ENCODE measurements around the gene EPS15.
"Not testable (repeated sequence)": the region's sequence is repeated elsewhere in the genome, so short reads cannot be mapped to it uniquely, and the experiment has no call there.

EPS15 gene

DNA sequence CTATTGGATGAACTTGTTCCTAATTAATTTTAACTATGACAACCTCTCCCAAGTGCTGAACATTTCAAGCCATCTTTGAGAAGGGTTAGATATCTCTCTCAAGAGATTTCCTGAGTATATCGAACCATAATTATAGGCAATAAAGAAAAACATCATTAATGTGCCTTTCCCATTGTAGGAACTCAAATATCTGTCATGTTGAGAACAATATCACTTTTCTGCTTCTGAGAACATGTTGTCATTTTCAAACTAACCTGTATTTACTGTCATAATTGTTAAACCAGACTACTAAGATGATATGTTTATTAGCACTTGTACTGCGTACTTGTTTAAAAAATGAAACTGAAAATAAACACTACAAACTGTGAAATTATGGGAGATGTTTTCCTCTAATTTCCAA, 4.3 kb downstream of the EPS15 start:
- DNase-seq = no peak

DNA sequence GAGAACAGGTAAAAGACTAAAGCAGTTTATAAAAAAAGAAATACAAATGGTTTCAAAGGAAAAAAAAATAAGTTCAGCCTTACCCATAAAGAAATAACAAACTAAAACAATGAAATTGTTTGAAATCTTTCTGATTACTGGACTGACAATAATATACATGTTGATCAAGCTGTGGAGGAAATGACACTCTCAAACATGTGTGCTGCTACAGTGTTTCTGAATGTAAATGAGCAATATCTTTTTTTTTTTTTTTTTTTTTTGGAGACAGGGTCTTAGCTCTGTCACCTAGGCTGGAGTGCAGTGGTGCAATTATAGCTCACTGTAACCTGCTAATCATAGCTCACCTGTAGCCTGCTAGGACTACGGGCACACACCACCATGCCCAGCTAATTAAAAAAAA, 6.5 kb downstream of the EPS15 start:
- no peak for DNase-seq

DNA sequence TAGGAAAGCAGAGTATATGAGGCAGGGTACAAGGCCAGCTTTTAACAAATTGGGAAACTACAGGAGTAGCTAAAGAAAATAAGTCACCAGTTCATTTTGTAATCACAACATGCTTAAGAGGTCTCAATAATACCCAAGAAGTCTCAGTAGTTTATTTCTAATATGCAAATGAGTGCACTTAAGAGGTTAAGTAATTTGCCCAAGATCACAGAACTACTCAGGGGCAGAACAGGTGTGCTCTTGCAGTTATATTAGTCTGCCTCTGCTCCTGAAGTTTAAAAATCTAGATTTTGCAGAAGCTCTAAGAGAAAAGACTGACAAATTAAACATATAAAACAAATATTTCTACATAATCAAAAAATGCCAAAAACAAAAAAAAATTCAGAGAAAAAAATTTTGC, 6.9 kb downstream of the EPS15 start:
- no peak for DNase-seq

- DNase-seq = no peak
Observed at GRCh38 chr1:51509773-51510172, 9.3 kb downstream of the EPS15 start.

GRCh38 chr1:51506537-51506936, 12.5 kb downstream of the EPS15 start:
- no peak for DNase-seq

DNA sequence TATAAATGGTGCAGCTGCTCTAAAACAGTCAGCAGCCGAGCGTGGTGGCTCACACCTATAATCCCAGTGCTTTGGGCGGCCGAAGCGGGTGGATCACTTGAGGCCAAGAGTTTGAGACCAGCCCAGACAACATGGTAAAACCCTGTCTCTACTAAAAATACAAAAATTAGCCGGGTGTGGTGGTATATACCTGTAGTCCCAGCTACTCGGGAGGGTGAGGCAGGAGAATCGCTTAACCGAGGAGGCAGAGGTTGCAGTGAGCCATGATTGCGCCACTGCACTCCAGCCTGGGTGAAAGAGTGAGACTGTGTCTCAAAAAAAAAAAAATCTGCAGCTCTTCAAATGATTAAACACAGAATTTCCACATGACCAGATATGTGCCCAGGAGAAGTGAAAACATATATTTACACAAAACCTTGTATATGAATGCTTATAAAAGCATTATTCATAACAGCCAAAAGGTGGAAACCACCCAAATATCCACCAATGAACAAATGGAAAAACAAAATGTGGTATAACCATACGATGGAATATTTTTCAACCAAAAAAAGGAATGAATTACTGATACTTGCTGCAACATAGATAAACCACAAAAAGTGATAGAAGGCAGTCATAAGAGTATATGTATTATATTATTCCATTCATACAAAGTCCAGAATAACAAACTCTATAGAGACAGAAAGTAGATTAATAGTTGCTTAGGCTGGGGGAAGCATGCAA, 14.1 kb downstream of the EPS15 start:
- DNase-seq = no peak

DNA sequence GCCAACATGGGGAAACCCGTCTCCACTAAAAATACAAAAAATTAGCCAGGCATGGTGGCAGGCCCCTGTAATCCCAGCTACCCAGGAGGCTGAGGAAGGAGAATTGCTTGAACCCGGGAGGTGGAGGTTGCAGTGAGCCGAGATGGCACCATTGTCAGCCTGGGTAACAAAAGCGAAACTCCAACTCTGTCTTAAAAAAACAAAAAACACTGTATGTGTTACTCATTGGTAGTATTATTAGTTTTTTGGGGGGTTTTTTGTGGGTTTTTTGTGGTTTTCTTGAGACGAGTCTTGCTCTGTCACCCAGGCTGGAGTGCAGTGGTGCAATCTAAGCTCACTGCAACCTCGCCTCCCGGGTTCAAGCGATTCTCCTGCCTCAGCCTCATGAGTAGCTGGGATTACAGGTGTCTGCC, 17.8 kb downstream of the EPS15 start:
- not testable (repeated sequence) for DNase-seq

DNA sequence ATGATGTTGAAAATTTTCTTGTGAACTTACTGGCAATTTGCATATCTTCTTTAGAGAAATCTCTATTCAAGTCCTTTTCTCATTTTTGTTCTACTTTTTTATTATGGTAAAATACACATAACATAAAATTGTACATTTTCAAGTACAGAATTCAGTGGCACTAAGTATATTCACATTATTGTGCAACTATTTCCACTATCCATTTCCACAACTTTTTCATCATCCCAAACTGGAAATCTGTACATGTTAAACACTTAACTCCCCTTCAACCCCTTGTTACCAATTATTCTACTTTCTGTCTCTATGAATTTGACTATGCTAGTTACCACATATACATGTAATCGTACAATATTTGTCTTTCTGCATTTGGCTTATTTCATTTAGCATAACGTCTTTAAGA, 19.4 kb downstream of the EPS15 start:
- DNase-seq = no peak

DNA sequence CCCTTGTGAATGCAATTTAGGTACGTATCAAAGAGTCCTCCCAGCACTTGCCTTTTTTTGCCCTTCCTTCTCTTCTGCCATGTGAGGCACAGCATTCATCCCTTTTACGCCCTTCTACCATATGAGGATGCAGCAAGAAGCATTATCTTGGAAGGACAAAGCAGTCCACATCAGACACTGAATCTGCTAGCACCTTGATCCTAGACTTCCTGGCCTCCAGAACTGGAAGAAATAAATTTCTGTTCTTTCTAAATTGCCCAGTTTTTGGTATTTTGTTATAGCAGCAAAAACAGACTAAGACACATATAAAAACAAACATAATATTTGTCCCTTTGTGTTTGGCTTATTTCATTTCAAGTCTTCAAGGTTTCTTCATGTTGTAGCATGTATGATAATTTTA, 20.1 kb downstream of the EPS15 start:
- DNase-seq = no peak

DNA sequence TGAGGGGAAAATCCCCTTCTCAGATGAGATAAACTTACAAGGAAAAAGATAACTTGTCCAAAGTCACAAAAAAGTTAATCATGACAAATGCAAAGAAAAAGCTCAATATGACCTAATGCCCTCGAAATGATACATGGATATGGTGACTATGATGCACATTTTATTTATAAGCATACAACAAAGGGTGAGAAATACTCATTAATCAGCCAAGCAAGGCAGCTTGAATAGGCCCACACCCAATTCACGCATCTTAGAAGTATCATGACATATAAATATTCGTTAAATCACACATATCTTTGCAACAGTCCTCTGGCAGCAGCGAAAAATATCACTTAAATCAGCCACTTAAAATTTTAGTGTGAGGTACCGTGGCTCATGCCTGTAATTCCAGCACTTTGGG, 21.7 kb downstream of the EPS15 start:
- no peak for DNase-seq

GRCh38 chr1:51494138-51494830, 24.8 kb downstream of the EPS15 start:
- no peak for DNase-seq

DNA sequence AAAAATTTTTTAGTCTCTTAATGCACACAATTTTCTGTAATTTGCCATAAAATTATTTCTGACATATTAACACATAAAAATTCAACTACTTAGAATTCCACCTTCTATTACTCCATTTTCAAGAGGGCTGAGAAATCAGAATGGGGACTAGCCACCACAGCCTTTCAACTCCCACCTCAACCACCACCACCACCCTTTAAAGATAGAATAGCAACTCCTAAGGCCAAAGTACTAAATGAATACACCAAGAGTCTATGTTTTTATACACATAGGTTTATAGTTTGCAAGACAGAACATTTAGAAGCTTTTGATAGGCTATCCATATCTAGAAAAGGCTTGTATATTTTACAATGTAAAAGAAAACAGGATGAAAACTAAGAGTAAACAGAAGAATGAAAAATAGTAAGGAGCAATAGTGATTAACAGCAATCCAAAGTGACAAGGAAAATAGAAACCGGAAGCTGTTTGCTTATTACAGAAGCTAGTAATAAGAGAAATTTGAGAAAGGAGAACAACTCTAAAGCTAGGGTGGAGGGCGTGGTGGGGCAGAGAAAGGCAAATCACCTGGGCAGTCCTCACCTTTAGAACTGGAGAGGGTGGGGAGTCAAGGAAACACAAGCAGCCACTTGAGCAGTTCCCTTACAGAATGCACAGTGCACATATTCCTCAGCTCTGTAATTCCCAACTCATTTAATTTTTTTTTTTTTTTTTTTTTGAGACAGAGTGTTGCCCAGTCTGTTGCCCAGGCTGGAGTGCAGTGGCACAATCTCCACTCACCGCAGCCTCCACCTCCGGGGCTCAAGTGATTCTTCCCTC, 27.7 kb downstream of the EPS15 start:
- DNase-seq = no peak

DNA sequence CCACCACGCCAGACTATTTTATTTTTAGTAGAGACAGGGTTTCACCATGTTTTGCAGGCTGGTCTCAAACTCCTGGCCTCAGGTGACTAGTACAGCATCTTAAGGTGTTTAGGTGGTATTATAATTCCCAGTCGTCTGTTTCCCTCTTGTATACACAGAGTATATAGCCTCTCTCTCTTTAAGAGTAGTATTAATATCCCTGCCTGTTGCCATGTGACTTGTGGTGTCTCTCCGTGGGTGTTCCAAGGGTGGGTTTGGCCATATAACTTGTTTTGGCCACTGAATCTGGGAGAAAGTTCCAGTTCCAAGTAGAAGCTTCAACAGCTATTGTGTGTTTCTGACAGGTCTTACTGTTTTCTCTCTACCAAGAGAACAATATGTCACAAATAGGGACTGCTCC, 29.6 kb downstream of the EPS15 start:
- DNase-seq = no peak

GRCh38 chr1:51488372-51489050, 30.6 kb downstream of the EPS15 start:
- DNase-seq = no peak

GRCh38 chr1:51487628-51488027, 31.4 kb downstream of the EPS15 start:
- DNase-seq = no peak

GRCh38 chr1:51484591-51484990, 34.5 kb downstream of the EPS15 start:
- DNase-seq = no peak

- no peak for DNase-seq
Observed at GRCh38 chr1:51482881-51483280, 36.2 kb downstream of the EPS15 start.

DNA sequence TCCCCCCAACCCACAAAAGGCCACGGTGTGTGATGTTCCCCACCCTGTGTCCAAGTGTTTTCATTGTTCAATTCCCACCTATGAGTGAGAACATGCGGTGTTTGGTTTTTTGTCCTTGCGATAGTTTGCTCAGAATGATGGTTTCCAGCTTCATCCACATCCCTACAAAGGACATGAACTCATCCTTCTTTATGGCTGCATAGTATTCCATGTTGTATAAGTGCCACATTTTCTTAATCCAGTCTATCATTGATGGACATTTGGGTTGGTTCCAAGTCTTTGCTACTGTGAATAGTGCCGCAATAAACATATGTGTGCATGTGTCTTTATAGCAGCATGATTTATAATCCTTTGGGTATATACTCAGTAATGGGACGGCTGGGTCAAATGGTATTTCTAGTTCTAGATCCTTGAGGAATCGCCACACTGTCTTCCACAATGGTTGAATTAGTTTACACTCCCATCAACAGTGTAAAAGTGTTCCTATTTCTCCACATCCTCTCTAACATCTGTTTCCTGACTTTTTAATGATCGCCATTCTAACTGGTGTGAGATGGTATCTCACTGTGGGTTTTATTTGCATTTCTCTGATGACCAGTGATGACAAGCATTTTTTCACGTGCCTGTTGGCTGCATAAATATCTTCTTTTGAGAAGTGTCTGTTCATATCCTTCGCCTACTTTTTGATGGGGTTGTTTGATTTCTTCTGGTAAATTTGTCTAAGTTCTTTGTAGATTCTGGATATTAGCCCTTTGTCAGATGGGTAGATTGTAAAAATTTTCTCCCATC, 44.0 kb downstream of the EPS15 start:
- not testable (repeated sequence) for DNase-seq

DNA sequence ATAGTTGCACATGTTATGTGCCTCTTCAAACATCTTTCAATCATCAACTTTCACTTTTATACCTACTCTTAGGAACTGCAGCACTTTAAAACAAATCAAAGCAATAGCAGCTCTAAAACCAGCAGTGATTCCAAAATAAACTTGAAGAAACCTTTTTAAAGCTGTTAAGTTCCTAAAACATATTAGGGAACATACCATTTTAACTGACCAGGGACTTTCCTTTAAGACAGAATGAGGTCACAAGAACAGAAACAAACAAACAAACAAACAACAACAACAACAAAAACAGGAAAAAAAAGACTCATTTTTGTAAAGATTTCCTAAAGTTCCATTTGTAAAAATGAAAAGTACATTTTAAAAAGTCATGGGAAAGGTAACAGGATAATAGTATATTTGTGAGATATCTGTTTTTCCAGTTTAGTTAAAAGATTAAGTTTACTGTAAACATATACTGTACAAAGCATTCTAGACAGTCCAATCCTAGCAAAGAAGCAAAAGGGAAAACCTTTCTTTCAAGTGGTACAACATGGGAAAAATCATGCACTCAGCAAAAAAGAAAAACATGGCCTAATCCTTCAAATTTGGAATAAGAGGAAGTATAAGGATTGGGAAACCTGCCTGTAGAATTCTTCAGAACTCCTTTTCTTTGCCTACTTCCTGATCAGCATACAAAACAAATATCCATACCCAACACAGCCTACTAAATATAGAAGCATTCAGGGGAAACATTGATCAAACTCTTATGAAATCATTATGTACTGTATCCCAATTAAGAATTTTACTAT, 45.5 kb downstream of the EPS15 start:
- no peak for DNase-seq

GRCh38 chr1:51472359-51472758, 46.7 kb downstream of the EPS15 start:
- DNase-seq = no peak

DNA sequence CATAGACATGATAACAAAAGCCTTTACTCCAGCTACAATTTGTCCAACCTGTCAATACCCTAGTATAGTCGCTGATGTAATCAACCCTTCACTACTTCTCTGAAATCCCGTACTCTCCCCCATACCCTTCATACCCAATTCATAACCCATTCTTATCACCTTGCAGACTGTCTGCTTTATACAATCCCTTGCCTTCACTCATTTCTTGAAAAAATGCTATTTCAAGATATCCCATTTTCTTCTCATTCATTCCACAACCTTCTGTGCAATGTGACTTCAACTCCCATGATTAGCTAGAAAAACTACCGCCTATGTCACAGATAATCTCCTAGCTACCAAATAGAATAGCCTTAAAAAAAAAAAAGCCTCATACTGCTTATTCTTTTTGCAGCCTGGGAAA, 49.5 kb downstream of the EPS15 start:
- no peak for DNase-seq

- DNase-seq = no peak
Observed at GRCh38 chr1:51464828-51465227, 54.2 kb downstream of the EPS15 start.

Measured in central memory CD4-positive, alpha-beta T cell (primary cell).